Nephron (organoid): ENCODE results near the gene SETD2.

Experiments used
- H3K27ac Mint-ChIP-seq, 3 experiments: 2 replicates each; pipeline ENCODE4 v1.8.0; 2020; ENCODE audit warnings: mixed read lengths in 3 of 3, mild to moderate bottlenecking in 2 of 3, moderate library complexity in 1 of 3
- H3K27me3 Mint-ChIP-seq: 2 replicates; pipeline ENCODE4 v1.8.0; 2021; ENCODE audit warnings: low read depth, mild to moderate bottlenecking, moderate library complexity, mixed read lengths
- H3K36me3 Mint-ChIP-seq: 2 replicates; pipeline ENCODE4 v1.8.0; 2020; ENCODE audit warnings: low read depth, mixed read lengths
- H3K4me1 Mint-ChIP-seq: 2 replicates; pipeline ENCODE4 v1.8.0; 2020; ENCODE audit warnings: mixed read lengths
- H3K4me3 Mint-ChIP-seq, 3 experiments: 2 replicates each; pipeline ENCODE4 v1.8.0; 2020; ENCODE audit warnings: mild to moderate bottlenecking in 3 of 3, mixed read lengths in 3 of 3, moderate library complexity in 2 of 3
- H3K9me3 Mint-ChIP-seq: 2 replicates; pipeline ENCODE4 v1.8.0; 2020; ENCODE audit warnings: mixed read lengths
- CTCF ChIP-seq, 3 experiments: fragments of 200-600 bp; sonication (generic); IDR thresholded peaks; one replicate each; pipeline ENCODE4 v1.5.0; 2021; ENCODE audit warnings: antibody characterized with exemption in 3 of 3; ENCODE audit not compliant: unreplicated experiment in 3 of 3

SETD2 gene

GRCh38 chr3:47014036-47014435, 149.9 kb downstream of the SETD2 start:
- Mint-ChIP-seq H3K4me1 (peaks cover 11% of the 10 kb centered on the region), H3K27me3 (no peaks in the 10 kb centered on the region), H3K36me3 (peaks cover 37% of the 10 kb centered on the region), H3K9me3 (no peaks in the 10 kb centered on the region), H3K4me3 (no peak overlapping the region), H3K27ac (peak overlapping the region in 2 of 3 experiments; percentile 41 to 46)
- no peak for TF ChIP-seq CTCF (IDR thresholded peaks at IDR 0.05; ENCODE audit: unreplicated experiment in 3 of 3)

GRCh38 chr3:47013231-47013630, 150.7 kb downstream of the SETD2 start:
- Mint-ChIP-seq H3K4me3 (peak overlapping the region in 1 of 3 experiments; percentile 32), H3K36me3 (peaks cover 31% of the 10 kb centered on the region), H3K4me1 (peaks cover 5% of the 10 kb centered on the region), H3K27me3 (no peaks in the 10 kb centered on the region), H3K27ac (peak overlapping the region in 2 of 3 experiments; percentile 41 to 46), H3K9me3 (no peaks in the 10 kb centered on the region)
- no peak for TF ChIP-seq CTCF (IDR thresholded peaks at IDR 0.05; ENCODE audit: unreplicated experiment in 3 of 3)

DNA sequence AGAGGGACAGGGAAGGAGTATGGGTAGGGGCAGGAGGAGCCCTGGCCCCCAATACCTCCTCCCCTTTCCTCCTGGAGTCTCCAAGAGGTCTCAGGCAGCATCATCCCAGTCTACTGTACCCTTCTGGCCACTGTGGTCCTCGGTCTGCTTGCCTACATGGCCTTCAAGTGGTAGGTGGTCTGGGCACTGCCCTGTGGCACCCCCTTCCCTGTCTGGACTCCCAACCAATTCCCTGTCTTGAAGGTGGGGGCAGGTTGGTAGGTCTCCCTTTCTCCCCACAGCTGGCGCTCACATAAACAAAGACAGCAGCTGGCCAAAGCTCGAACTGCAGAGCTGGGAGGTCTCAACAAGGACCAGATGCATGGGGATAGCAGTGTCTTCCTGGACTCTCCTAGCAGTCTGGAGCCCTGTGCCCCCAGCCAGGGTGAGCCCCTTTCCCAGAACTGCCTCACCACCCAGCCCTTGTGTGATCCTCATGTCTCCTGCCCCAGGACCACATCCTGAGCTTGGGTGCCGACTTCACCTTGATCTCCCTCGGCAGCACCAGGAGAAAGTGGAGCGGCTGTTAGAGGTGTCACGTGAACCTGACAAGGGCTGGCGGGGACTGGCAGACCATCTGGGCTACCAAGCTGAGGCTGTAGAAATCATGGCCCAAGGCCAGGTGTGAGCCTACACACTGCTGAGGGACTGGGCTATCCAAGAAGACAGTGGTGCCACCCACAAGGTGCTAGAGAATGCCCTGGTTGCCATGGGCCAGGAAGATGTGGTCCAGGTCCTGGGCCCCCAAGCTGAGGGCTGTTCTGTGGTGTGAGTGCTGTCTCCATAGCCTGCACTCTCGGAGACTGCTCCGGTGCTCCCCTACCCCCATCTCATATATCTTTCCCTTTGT, 151.3 kb downstream of the SETD2 start:
- H3K9me3 Mint-ChIP-seq: no peaks in the 10 kb centered on the region
- no peak overlapping the region for H3K4me3 Mint-ChIP-seq
- no peak for TF ChIP-seq CTCF (IDR thresholded peaks at IDR 0.05; ENCODE audit: unreplicated experiment in 3 of 3)
- H3K36me3 Mint-ChIP-seq: peaks cover 26% of the 10 kb centered on the region
- peak overlapping the region in 1 of 3 experiments; percentile 88 for H3K27ac Mint-ChIP-seq
- peaks cover 5% of the 10 kb centered on the region for H3K4me1 Mint-ChIP-seq
- no peaks in the 10 kb centered on the region for H3K27me3 Mint-ChIP-seq

DNA sequence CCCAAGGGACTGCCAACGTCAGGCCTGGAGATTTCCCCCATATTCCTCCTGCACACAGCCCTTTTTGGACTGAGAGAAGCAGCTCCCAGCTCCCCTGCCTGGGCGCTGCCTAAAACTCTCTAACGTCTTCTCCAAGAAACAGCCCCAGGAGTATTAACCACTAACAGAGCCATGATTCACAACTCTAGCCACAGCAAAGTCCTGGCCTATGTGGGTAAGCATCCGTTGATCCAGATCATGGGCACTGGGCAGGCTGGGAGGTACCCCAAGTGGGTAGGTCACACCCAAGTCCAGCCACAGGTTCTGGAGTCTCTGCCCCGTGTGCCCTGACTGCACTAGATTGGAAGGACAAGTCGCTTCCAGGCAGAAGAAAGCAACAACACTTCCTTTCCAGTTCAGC, 152.5 kb downstream of the SETD2 start:
- H3K27ac Mint-ChIP-seq: peak overlapping the region in 2 of 3 experiments; percentile 88 to 95
- no peak for TF ChIP-seq CTCF (IDR thresholded peaks at IDR 0.05; ENCODE audit: unreplicated experiment in 3 of 3)

DNA sequence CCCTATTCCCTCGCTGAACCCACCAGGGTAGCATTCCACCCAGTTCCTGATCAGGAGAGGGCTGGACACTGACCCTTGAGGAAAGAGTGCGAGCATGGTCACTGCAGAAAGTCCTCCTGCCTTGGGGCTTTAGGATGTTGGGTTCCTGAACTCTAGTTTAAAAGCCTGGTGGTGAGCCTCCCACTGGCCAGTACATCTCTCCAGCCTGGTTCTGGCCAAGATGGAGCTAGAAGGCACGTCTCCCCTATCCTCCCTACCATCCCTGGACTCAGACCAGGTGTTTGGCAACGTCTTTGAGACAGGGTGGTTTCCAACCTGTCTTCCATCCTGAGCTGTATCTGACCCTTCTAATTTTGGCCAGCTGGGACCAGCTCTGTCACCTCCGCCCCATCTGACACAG, 153.0 kb downstream of the SETD2 start:
- peak overlapping the region; percentile 82 to 95 (median 88) for H3K27ac Mint-ChIP-seq
- H3K36me3 Mint-ChIP-seq: peaks cover 11% of the 10 kb centered on the region
- peak overlapping the region; percentile 81 to 85 (median 83) for H3K4me3 Mint-ChIP-seq
- no peaks in the 10 kb centered on the region for H3K9me3 Mint-ChIP-seq
- H3K4me1 Mint-ChIP-seq: no peaks in the 10 kb centered on the region
- TF ChIP-seq CTCF (IDR thresholded peaks at IDR 0.05; ENCODE audit: unreplicated experiment in 3 of 3): no peak
- H3K27me3 Mint-ChIP-seq: no peaks in the 10 kb centered on the region

More for the DNA sequence above, 152.5 kb downstream of the SETD2 start:
- Mint-ChIP-seq H3K9me3 (no peaks in the 10 kb centered on the region), H3K4me3 (peak overlapping the region; percentile 81 to 85 (median 83)), H3K36me3 (peaks cover 15% of the 10 kb centered on the region), H3K27me3 (no peaks in the 10 kb centered on the region), H3K4me1 (no peaks in the 10 kb centered on the region)
